OCI-LY3 (cell line): ENCODE measurements around the gene GNAQ.

Experiments used
- H2AFZ ChIP-seq: fragments of 200-600, 300-600 bp; shearing (Covaris generic); 2 replicates; pipeline ENCODE4 v1.6.0; 2014; ENCODE audit warnings: antibody characterized with exemption, low read depth, low read length
- H3K27ac ChIP-seq: fragments of 200-600, 300-600 bp; sonication (generic); 2 replicates; pipeline ENCODE4 v1.5.1; 2014; ENCODE audit warnings: mild to moderate bottlenecking, low read length, moderate library complexity, mixed read lengths
- H3K27me3 ChIP-seq: fragments of 200-600, 300-600 bp; sonication (generic); 2 replicates; pipeline ENCODE4 v1.6.1; 2014; ENCODE audit warnings: low read depth, low read length, mixed read lengths
- H3K36me3 ChIP-seq: fragments of 200-600, 300-600 bp; sonication (generic); replicated peaks from 2 replicates; pipeline ENCODE3; 2014; ENCODE audit warnings: low read depth, low read length, mixed read lengths
- H3K4me1 ChIP-seq: fragments of 300-600, 200-600 bp; sonication (generic); 2 replicates; pipeline ENCODE4 v1.6.1; 2014; ENCODE audit warnings: low read length, mixed read lengths
- H3K4me2 ChIP-seq: fragments of 200-600, 300-600 bp; sonication (generic); 2 replicates; pipeline ENCODE4 v1.6.1; 2014; ENCODE audit warnings: low read length, mixed read lengths
- H3K4me3 ChIP-seq: fragments of 300-600, 200-600 bp; sonication (generic); 2 replicates; pipeline ENCODE4 v1.5.1; 2014; ENCODE audit warnings: antibody characterized with exemption, mild to moderate bottlenecking, low read length, moderate library complexity
- H3K79me2 ChIP-seq: fragments of 300-600, 200-600 bp; shearing (Covaris generic); 2 replicates; pipeline ENCODE4 v1.6.1; 2014; ENCODE audit warnings: mild to moderate bottlenecking, low read length, mixed read lengths
- H3K9ac ChIP-seq: fragments of 300-600, 200-600 bp; shearing (Covaris generic); 2 replicates; pipeline ENCODE4 v1.6.0; 2014; ENCODE audit warnings: mild to moderate bottlenecking, low read length, moderate library complexity
- H3K9me3 ChIP-seq: fragments of 200-600, 300-600 bp; shearing (Covaris generic); 2 replicates; pipeline ENCODE4 v1.6.1; 2014; ENCODE audit warnings: low read length, mixed read lengths; ENCODE audit not compliant: insufficient read depth
- H4K20me1 ChIP-seq: fragments of 200-600, 300-600 bp; sonication (generic); 2 replicates; pipeline ENCODE4 v1.6.1; 2016; ENCODE audit warnings: low read length, mixed read lengths; ENCODE audit not compliant: insufficient read depth
- CTCF ChIP-seq: fragments of 200-600, 300-600 bp; sonication (generic); IDR thresholded peaks from 2 replicates; pipeline ENCODE4 v1.5.1; 2014; ENCODE audit warnings: antibody characterized with exemption, low read length, low read depth
- EZH2phosphoT487 ChIP-seq: fragments of 200-600 bp; shearing (Covaris generic); IDR thresholded peaks from 2 replicates; pipeline ENCODE4 v1.6.1; 2018; ENCODE audit warnings: antibody characterized with exemption, mixed run types, low read depth

GNAQ gene

GRCh38 chr9:77877976-77878375 lies 153.6 kb downstream of the GNAQ start:
- H3K79me2 ChIP-seq, result no peaks in the 10 kb centered on the region
- TF ChIP-seq EZH2phosphoT487, result no peak
- no peak for TF ChIP-seq CTCF
- H3K36me3 ChIP-seq, result no peaks in the 10 kb centered on the region
- H3K27me3 ChIP-seq, result no peaks in the 10 kb centered on the region
- no peaks in the 10 kb centered on the region for H3K4me1 ChIP-seq
- no peaks in the 10 kb centered on the region for H4K20me1 ChIP-seq
- no peak overlapping the region for H2AFZ ChIP-seq
- H3K27ac ChIP-seq, result no peak overlapping the region
- no peak overlapping the region for H3K4me2 ChIP-seq
- no peak overlapping the region for H3K9ac ChIP-seq
- H3K4me3 ChIP-seq, result no peak overlapping the region
- no peaks in the 10 kb centered on the region for H3K9me3 ChIP-seq

GRCh38 chr9:77876590-77876989 lies 155.0 kb downstream of the GNAQ start:
- Histone ChIP-seq H3K27ac (no peak overlapping the region), H3K4me2 (no peak overlapping the region), H3K9ac (no peak overlapping the region), H3K36me3 (no peaks in the 10 kb centered on the region), H4K20me1 (no peaks in the 10 kb centered on the region), H2AFZ (no peak overlapping the region), H3K27me3 (peaks cover 6% of the 10 kb centered on the region; the same call in 1 of the 2 replicates), H3K9me3 (no peaks in the 10 kb centered on the region), H3K4me1 (no peaks in the 10 kb centered on the region), H3K4me3 (no peak overlapping the region), H3K79me2 (no peaks in the 10 kb centered on the region)
- no peak for TF ChIP-seq CTCF
- no peak for TF ChIP-seq EZH2phosphoT487

- Histone ChIP-seq H3K9ac (no peak overlapping the region), H3K79me2 (no peaks in the 10 kb centered on the region), H3K27me3 (peaks cover 7% of the 10 kb centered on the region; the same call in 1 of the 2 replicates), H3K4me3 (no peak overlapping the region), H2AFZ (no peak overlapping the region), H3K9me3 (no peaks in the 10 kb centered on the region), H4K20me1 (no peaks in the 10 kb centered on the region), H3K4me1 (no peaks in the 10 kb centered on the region), H3K27ac (no peak overlapping the region), H3K36me3 (no peaks in the 10 kb centered on the region), H3K4me2 (no peak overlapping the region)
- no peak for TF ChIP-seq EZH2phosphoT487
These were observed 155.5 kb downstream of the GNAQ start for GRCh38 chr9:77876091-77876490.

- no peak overlapping the region for H3K9ac ChIP-seq
- TF ChIP-seq EZH2phosphoT487 (no peak), CTCF (no peak)
- H3K79me2 ChIP-seq, result no peaks in the 10 kb centered on the region
- H4K20me1 ChIP-seq, result no peaks in the 10 kb centered on the region
- no peak overlapping the region for H3K27ac ChIP-seq
- no peak overlapping the region for H3K4me3 ChIP-seq
- no peak overlapping the region for H2AFZ ChIP-seq
- H3K9me3 ChIP-seq, result no peaks in the 10 kb centered on the region
- no peaks in the 10 kb centered on the region for H3K36me3 ChIP-seq
- H3K4me1 ChIP-seq, result no peaks in the 10 kb centered on the region
- peaks cover 7% of the 10 kb centered on the region; the same call in 1 of the 2 replicates for H3K27me3 ChIP-seq
- H3K4me2 ChIP-seq, result no peak overlapping the region
These were observed 158.7 kb downstream of the GNAQ start for GRCh38 chr9:77872863-77873262.

- no peak overlapping the region for H3K9ac ChIP-seq
- H4K20me1 ChIP-seq, result no peaks in the 10 kb centered on the region
- H3K79me2 ChIP-seq, result no peaks in the 10 kb centered on the region
- H3K4me3 ChIP-seq, result no peak overlapping the region
- no peaks in the 10 kb centered on the region for H3K9me3 ChIP-seq
- no peak overlapping the region for H3K4me2 ChIP-seq
- no peak overlapping the region for H2AFZ ChIP-seq
- no peaks in the 10 kb centered on the region for H3K4me1 ChIP-seq
- H3K27me3 ChIP-seq, result peaks cover 7% of the 10 kb centered on the region; the same call in 1 of the 2 replicates
- H3K36me3 ChIP-seq, result no peaks in the 10 kb centered on the region
- H3K27ac ChIP-seq, result no peak overlapping the region
- TF ChIP-seq EZH2phosphoT487 (no peak), CTCF (no peak)
These were observed 159.4 kb downstream of the GNAQ start for GRCh38 chr9:77872177-77872576.
